Progenitor cell of endocrine pancreas (in vitro differentiated cells): ENCODE data around the gene HMCN2. TPM values are rescaled to one million over a fixed set of nuclear protein-coding genes. Genes with fewer than 3 reads are reported as not detected.

Experiments
- DNase-seq: peaks from one replicate; pipeline ENCODE4 v3.0.0; 2021; ENCODE audit warnings: low spot score; ENCODE audit not compliant: unreplicated experiment
- H3K27ac Mint-ChIP-seq: 2 replicates; pipeline ENCODE4 v1.8.0; 2021; ENCODE audit warnings: mild to moderate bottlenecking, moderate library complexity, mixed read lengths
- H3K27me3 Mint-ChIP-seq: 2 replicates; pipeline ENCODE4 v1.8.0; 2021; ENCODE audit warnings: mixed read lengths
- H3K36me3 Mint-ChIP-seq: 2 replicates; pipeline ENCODE4 v1.8.0; 2022; ENCODE audit warnings: mixed read lengths; ENCODE audit not compliant: insufficient read depth
- H3K4me1 Mint-ChIP-seq: 2 replicates; pipeline ENCODE4 v1.8.0; 2021; ENCODE audit warnings: low read depth, mixed read lengths
- H3K4me3 Mint-ChIP-seq: 2 replicates; pipeline ENCODE4 v1.8.0; 2021; ENCODE audit warnings: low read depth, mild to moderate bottlenecking, moderate library complexity, mixed read lengths
- H3K9me3 Mint-ChIP-seq: 2 replicates; pipeline ENCODE4 v1.8.0; 2021; ENCODE audit warnings: low read depth, mixed read lengths
- CTCF ChIP-seq: fragments of 200-600 bp; sonication (generic); IDR thresholded peaks from one replicate; pipeline ENCODE4 v1.5.0; 2021; ENCODE audit warnings: antibody characterized with exemption, mild to moderate bottlenecking; ENCODE audit not compliant: unreplicated experiment
- total RNA-seq: library from RNA; stranded (reverse); gene quantifications from 2 replicates; pipeline ENCODE4 v1.2.1, GENCODE V29; 2021

Gene HMCN2
- total RNA-seq, 1 donor from 2014 or later = 0.26 TPM

- Mint-ChIP-seq H3K9me3 (no peaks in the 10 kb centered on the region), H3K4me1 (peaks cover 5% of the 10 kb centered on the region), H3K27me3 (peaks cover 3% of the 10 kb centered on the region), H3K36me3 (no peaks in the 10 kb centered on the region), H3K27ac (no peak overlapping the region), H3K4me3 (no peak overlapping the region)
- DNase-seq = no peak
- TF ChIP-seq CTCF = no peak
Observed at GRCh38 chr9:130243882-130244170, 21.7 kb upstream of the HMCN2 start.

DNA sequence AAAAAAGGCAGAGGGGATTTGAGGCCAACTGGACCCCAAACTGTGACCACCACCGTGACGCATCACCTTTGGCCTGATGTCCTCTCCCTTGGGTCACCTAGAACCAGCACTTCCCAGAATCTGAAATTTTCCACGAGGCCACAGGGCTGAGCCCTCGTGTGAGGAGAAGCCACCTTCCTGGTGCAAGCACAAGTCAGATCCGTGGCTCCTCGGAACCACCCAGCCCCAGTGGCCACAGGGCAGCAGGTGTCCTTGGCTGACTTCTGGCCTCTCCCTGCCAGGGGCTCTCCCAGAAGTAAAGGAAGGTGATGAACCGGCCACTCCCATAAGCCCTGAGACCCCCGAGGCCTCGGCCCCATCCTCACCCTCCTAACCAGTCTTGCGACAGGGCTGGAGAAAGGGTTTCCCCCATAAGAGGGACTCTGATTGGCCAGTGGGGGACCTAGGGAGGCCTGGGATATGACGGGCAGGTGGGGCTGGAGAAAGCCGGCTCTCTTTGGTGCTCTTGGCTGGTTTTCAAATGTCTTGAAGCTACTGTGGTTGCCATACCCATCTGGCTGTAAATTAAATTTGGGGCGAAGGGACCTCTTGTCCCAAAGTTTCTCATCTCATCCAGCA lies 20.9 kb upstream of the HMCN2 start:
- Mint-ChIP-seq H3K27ac (no peak overlapping the region), H3K9me3 (no peaks in the 10 kb centered on the region), H3K4me1 (peaks cover 5% of the 10 kb centered on the region), H3K27me3 (peaks cover 6% of the 10 kb centered on the region), H3K4me3 (no peak overlapping the region), H3K36me3 (no peaks in the 10 kb centered on the region)
- no peak for DNase-seq
- TF ChIP-seq CTCF = no peak

DNA sequence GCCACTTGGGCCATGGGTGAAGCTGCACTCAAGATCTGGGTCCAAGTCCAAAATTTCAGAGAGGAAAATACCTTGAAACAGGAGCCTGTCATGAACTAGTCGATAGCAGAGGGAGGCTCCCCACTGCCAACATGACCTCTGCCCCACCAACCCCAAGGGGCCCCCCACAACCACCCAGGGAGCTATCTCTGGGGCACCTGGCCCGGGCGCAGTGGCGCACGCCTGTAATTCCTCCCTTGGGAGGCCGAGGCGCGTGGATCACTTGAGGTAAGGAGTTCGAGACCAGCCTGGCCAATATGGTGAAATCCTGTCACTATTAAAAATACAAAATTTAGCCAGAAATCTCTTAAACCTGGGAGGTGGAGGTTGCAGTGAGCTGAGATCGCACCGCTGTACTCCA lies 20.1 kb upstream of the HMCN2 start:
- Mint-ChIP-seq H3K27ac (no peak overlapping the region), H3K4me3 (no peak overlapping the region), H3K4me1 (peaks cover 5% of the 10 kb centered on the region), H3K36me3 (no peaks in the 10 kb centered on the region), H3K9me3 (no peaks in the 10 kb centered on the region), H3K27me3 (peaks cover 6% of the 10 kb centered on the region)
- no peak for TF ChIP-seq CTCF
- DNase-seq = no peak

DNA sequence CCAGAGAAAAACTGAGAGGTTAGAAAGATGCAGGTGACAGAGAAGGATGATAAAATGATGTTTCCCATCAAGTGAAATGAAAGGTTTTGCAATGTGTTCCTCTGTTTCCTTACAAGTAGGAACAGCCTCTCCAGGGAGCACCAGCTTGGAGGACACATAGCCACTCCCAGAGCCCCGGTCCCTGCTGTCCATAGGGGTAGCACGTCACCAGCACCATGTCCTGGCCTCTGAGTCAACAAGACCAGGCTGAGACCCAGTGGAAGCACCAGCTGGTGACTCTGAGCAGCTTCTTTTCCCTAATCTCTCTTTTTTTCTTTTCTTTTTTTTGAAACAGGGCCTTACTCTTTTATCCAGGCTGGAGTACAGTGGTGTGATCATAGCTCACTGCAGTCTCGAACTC lies 19.4 kb upstream of the HMCN2 start:
- Mint-ChIP-seq H3K4me3 (no peak overlapping the region), H3K36me3 (no peaks in the 10 kb centered on the region), H3K9me3 (no peaks in the 10 kb centered on the region), H3K27ac (no peak overlapping the region), H3K27me3 (peaks cover 6% of the 10 kb centered on the region), H3K4me1 (peaks cover 5% of the 10 kb centered on the region)
- TF ChIP-seq CTCF = no peak
- DNase-seq = no peak

DNA sequence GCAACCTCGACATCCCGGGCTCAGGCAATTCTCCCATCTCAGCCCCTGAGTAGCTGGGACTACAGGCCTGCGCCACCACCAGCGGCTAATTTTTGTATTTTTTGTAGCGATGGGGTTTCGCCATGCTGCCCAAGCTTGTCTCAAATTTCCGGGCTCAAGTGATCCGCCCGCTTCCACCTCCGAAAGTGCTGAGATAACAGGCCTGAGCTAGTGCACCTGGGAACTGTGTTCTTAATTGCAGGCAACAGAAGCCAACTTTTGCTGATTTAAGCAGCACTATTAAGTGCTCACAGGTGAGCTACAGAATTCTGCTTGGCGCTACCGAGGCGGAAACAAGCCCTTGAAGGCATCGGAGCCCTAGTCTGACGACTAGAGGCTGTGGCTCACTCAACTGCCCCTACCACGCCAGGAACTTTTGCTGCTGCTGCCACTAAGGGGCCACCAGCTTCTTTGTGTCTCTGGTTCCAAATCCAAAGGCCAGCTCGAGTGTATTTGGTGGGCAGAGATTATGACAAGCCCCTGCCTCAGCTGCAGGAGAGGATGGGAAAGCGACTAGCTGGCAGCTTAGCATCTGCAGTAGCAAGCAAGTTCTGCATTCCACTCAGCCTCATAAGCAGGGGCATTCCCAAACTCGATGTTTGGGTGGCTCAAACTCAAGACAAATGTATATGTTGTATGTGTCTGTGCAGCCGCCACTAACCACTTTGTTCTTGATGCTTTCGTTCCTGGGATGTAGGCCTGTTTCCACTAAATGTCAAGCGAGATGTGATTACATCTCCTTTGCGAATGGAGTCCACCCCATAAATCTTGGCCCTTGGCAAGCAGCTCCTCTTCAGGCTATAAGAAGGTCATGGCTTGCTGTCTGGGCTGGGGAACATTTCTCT lies 10.6 kb upstream of the HMCN2 start:
- no peak for TF ChIP-seq CTCF
- Mint-ChIP-seq H3K4me1 (no peaks in the 10 kb centered on the region), H3K27me3 (peaks cover 11% of the 10 kb centered on the region), H3K9me3 (no peaks in the 10 kb centered on the region), H3K27ac (no peak overlapping the region), H3K4me3 (no peak overlapping the region), H3K36me3 (no peaks in the 10 kb centered on the region)
- no peak for DNase-seq
